HepG2 (cell line): Measurements from ENCODE around the gene OSBPL9. TPM values are rescaled to one million over a fixed set of nuclear protein-coding genes. Genes with fewer than 3 reads are reported as not detected.

Source experiments
- ATAC-seq: fragments of 200-7000 bp; cut with Tn5 transposase; 3 replicates; pipeline ENCODE4 v1.9.1; 2020; ENCODE audit warnings: mild to moderate bottlenecking, moderate library complexity
- BruUV-seq: library from RNA; stranded (reverse); fragments of 400-500 nt; replicated peaks from 2 replicates; lab custom pipeline; 2021; lab: Mats Ljungman, UMichigan
- CTCF ChIA-PET: fragments of 300-600 bp; formaldehyde crosslinking; extraction: SDS; loops from one replicate; lab custom pipeline; 2021; ENCODE audit warnings: low total read pairs, inconsistent platforms, low intra/inter-chr PET ratio; lab: Yijun Ruan, JAX
- POLR2A ChIA-PET: fragments of 350-600 bp; sonication (Branson Sonifier 250); formaldehyde crosslinking; loops from one replicate; lab custom pipeline; 2020; ENCODE audit warnings: antibody characterized with exemption, inconsistent platforms; lab: Yijun Ruan, JAX
- DNase-seq: peaks from one replicate; pipeline ENCODE4 v3.0.0-alpha.2; 2015; ENCODE audit warnings: low spot score
- FAIRE-seq: peaks from 3 replicates; lab custom pipeline; 2011; peaks lifted over from hg19 to GRCh38; lab: Jason Lieb, UNC
- H2AFZ ChIP-seq: one replicate; pipeline ENCODE4 v1.6.1; 2011; ENCODE audit warnings: low read length, inconsistent platforms
- H3K27ac ChIP-seq: fragments of 300-600 bp; 3 replicates; pipeline ENCODE4 v1.8.0; 2011; ENCODE audit warnings: mixed run types, mild to moderate bottlenecking, mixed read lengths, low read length, inconsistent platforms; ENCODE audit not compliant: insufficient read depth; ENCODE audit errors: extremely low read length
- H3K27me3 ChIP-seq, 2 experiments: fragments of 200-600 bp in 1 of 2; 2 replicates in 1 of 2; 3 replicates in 1 of 2; pipeline versions ENCODE4 v1.6.0 to v1.8.0; 2011; ENCODE audit warnings: low read length in 2 of 2, mild to moderate bottlenecking in 2 of 2, moderate library complexity in 2 of 2, inconsistent platforms in 1 of 2; ENCODE audit not compliant: insufficient read depth in 2 of 2, control insufficient read depth in 1 of 2
- H3K36me3 ChIP-seq, 2 experiments: fragments of 200-600 bp in 1 of 2; replicated peaks in 1 of 2; 2 replicates in 1 of 2; 3 replicates in 1 of 2; pipeline versions ENCODE4 v1.5.1 to v1.8.0; 2011; ENCODE audit warnings: low read length in 2 of 2, inconsistent platforms in 1 of 2; ENCODE audit not compliant: insufficient read depth in 2 of 2, control insufficient read depth in 1 of 2
- H3K4me1 ChIP-seq: 2 replicates; pipeline ENCODE4 v1.5.1; 2012; ENCODE audit warnings: low read length, inconsistent platforms; ENCODE audit not compliant: insufficient read depth
- H3K4me2 ChIP-seq: 2 replicates; pipeline ENCODE4 v1.6.0; 2011; ENCODE audit warnings: low read depth, low read length, inconsistent platforms
- H3K4me3 ChIP-seq, 3 experiments: fragments of 200-600 bp in 1 of 3; sonication (generic), shearing (Covaris generic) in 1 of 3; replicated peaks in 1 of 3; 2 replicates each; pipeline ENCODE4 v1.5.1; 2011 to 2016; ENCODE audit warnings: low read length in 3 of 3, inconsistent platforms in 2 of 3, low read depth in 2 of 3, mild to moderate bottlenecking in 2 of 3, control low read depth in 1 of 3, mixed read lengths in 1 of 3; ENCODE audit not compliant: insufficient read depth in 1 of 3
- H3K79me2 ChIP-seq: one replicate; pipeline ENCODE4 v1.6.1; 2011; ENCODE audit warnings: low read length, inconsistent platforms; ENCODE audit not compliant: insufficient read depth
- H3K9ac ChIP-seq: 2 replicates; pipeline ENCODE4 v1.6.0; 2011; ENCODE audit warnings: mild to moderate bottlenecking, low read depth, low read length, inconsistent platforms; ENCODE audit not compliant: insufficient read depth
- H3K9me3 ChIP-seq: 2 replicates; pipeline ENCODE4 v1.5.1; 2012; ENCODE audit warnings: mild to moderate bottlenecking, low read length
- H4K20me1 ChIP-seq: 2 replicates; pipeline ENCODE4 v1.6.0; 2011; ENCODE audit warnings: inconsistent platforms, mild to moderate bottlenecking, low read length, moderate library complexity; ENCODE audit not compliant: insufficient read depth
- ARNT2 ChIP-seq: sonication (generic); formaldehyde crosslinking; IDR thresholded peaks from 2 replicates; pipeline ENCODE4 v1.8.0; 2022; ENCODE audit warnings: mild to moderate bottlenecking, low read depth, missing genetic modification reagents, moderate library complexity
- CC2D1A ChIP-seq: sonication (generic); formaldehyde crosslinking; IDR thresholded peaks from 2 replicates; pipeline ENCODE4 v1.8.1; 2023; ENCODE audit warnings: mild to moderate bottlenecking, missing genetic modification reagents
- FOXK2 ChIP-seq: fragments of 450-650 bp; IDR thresholded peaks from 2 replicates; pipeline ENCODE4 v1.6.1; 2016
- NAIF1 ChIP-seq: sonication (generic); formaldehyde crosslinking; IDR thresholded peaks from 2 replicates; pipeline ENCODE4 v1.5.0; 2020; ENCODE audit warnings: mild to moderate bottlenecking, missing genetic modification reagents, borderline replicate concordance
- NFKB2 ChIP-seq: sonication (generic); formaldehyde crosslinking; IDR thresholded peaks from 2 replicates; pipeline ENCODE4 v1.4.0; 2020; ENCODE audit warnings: missing genetic modification reagents, borderline replicate concordance
- RORA ChIP-seq: sonication (generic); formaldehyde crosslinking; IDR thresholded peaks from 2 replicates; pipeline ENCODE4 v1.5.0; 2020; ENCODE audit warnings: mild to moderate bottlenecking, missing genetic modification reagents, moderate library complexity
- SMAD9 ChIP-seq: sonication (generic); formaldehyde crosslinking; IDR thresholded peaks from 2 replicates; pipeline ENCODE4 v1.5.1; 2020; ENCODE audit warnings: mild to moderate bottlenecking, missing genetic modification reagents
- SNAPC2 ChIP-seq: sonication (generic); formaldehyde crosslinking; IDR thresholded peaks from 2 replicates; pipeline ENCODE4 v1.8.1; 2022; ENCODE audit warnings: mild to moderate bottlenecking, missing genetic modification reagents
- TSC22D2 ChIP-seq: sonication (generic); formaldehyde crosslinking; IDR thresholded peaks from 2 replicates; pipeline ENCODE4 v1.5.1; 2020; ENCODE audit warnings: missing genetic modification reagents, mild to moderate bottlenecking, borderline replicate concordance
- ZNF550 ChIP-seq: sonication (generic); formaldehyde crosslinking; IDR thresholded peaks from 2 replicates; pipeline ENCODE4 v1.4.0; 2020; ENCODE audit warnings: mild to moderate bottlenecking, missing genetic modification reagents, borderline replicate concordance
- ZSCAN9 ChIP-seq: IDR thresholded peaks from 2 replicates; pipeline ENCODE4 v1.6.1; 2016; ENCODE audit warnings: borderline replicate concordance
- WGBS: methylation state at CpG from one replicate; pipeline ENCODE4 v1.1.6; 2017; ENCODE audit warnings: low lambda C conversion rate; 5-methylcytosine and 5-hydroxymethylcytosine counted together
- in situ Hi-C: cut with HindIII; loops from 2 replicates; pipeline ENCODE4 v1.10.0; 2017; ENCODE audit warnings: low pct_unique_long_range_greater_than_20kb; ENCODE audit not compliant: extremely low pct_ligation_motif_present
- intact Hi-C: fragments of 100-400 bp; cut with micrococcal nuclease; formaldehyde crosslinking; loops from one replicate; pipeline ENCODE4 v1.10.0; 2022; ENCODE audit not compliant: unreplicated experiment
- polyA plus RNA-seq, 8 experiments: library from polyadenylated mRNA; depleted of rRNA in 3 of 8; stranded (reverse) in 7 of 8; unstranded in 1 of 8; fragments of >200 nt; fragmentation: Illumina TruSeq in 4 of 8; extraction: Trizol in 4 of 8; gene quantifications; 2 replicates each; pipeline versions ENCODE4 v1.2.1 to v1.2.3, GENCODE V29; 2011 to 2016; ENCODE audit warnings: low read depth in 4 of 8, missing spikeins in 1 of 8, mixed read lengths in 1 of 8; ENCODE audit not compliant: insufficient read depth in 1 of 8
- total RNA-seq, 5 experiments: library from RNA; depleted of rRNA; stranded (reverse); fragments of >200 nt; fragmentation: Illumina TruSeq; extraction: Trizol; gene quantifications; 2 replicates each; pipeline ENCODE4 v1.2.3, GENCODE V29; 2016; ENCODE audit warnings: low read depth in 1 of 5
- TF ChIP-seq, protein P1 (sequence below): sonication (generic); formaldehyde crosslinking; IDR thresholded peaks from 2 replicates; pipeline ENCODE4 v1.4.0; 2020; ENCODE audit warnings: mild to moderate bottlenecking, low read depth, missing genetic modification reagents
- TF ChIP-seq, protein P2 (sequence below): IDR thresholded peaks from 2 replicates; pipeline ENCODE4 v1.6.1; 2016; ENCODE audit warnings: low read depth, control low read depth
- TF ChIP-seq, protein P3 (sequence below): sonication (generic); formaldehyde crosslinking; IDR thresholded peaks from 2 replicates; pipeline ENCODE4 v1.8.1; 2023; ENCODE audit warnings: missing genetic modification reagents, inconsistent platforms, borderline replicate concordance
- TF ChIP-seq, protein P4 (sequence below): sonication (generic); formaldehyde crosslinking; IDR thresholded peaks from 2 replicates; pipeline ENCODE4 v1.8.1; 2023; ENCODE audit warnings: mild to moderate bottlenecking, moderate library complexity, missing genetic modification reagents
- TF ChIP-seq, protein P5 (sequence below): sonication (generic); formaldehyde crosslinking; IDR thresholded peaks from 2 replicates; pipeline ENCODE4 v1.4.0; 2020; ENCODE audit warnings: missing genetic modification reagents, borderline replicate concordance

The OSBPL9 gene
- total and polyA plus RNA-seq, 2 of the 13 experiments (the other 11 are each of a cell fraction or from before 2014, with no cell fraction given), result 83.6 to 142 TPM

DNA sequence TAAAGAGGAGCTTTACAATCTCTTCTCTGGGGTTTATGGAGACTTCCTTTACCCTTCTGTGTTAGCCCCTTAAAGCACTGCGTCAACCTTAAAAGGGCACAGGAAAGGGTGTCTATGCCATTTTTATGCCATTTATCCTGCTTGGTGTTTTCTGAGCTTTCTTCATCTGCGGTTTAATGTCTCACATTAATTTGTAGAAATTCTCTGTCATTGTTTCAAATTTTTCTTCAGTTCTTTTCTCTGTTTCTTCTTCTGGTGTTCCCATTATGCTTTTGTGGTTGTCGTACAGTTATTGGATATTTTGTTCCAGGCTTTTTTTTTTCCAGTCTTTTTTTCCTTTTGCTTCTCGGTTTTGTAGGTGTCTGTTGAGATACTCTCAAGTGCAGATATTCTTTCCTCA lies 107.9 kb downstream of the OSBPL9 start:
- peaks cover 2% of the 10 kb centered on the region for H3K79me2 ChIP-seq
- POLR2A ChIA-PET, result no interaction called here
- WGBS, result 95% methylated on average over 4 of the region's 4 CpGs
- H3K4me2 ChIP-seq, result no peak overlapping the region
- H3K4me1 ChIP-seq, result peaks cover 18% of the 10 kb centered on the region
- no peak overlapping the region for H3K9ac ChIP-seq
- ATAC-seq (no peak), DNase-seq (no peak), FAIRE-seq (no peak)
- intact Hi-C loops, result no loop called here
- H3K27me3 ChIP-seq, result no peaks in the 10 kb centered on the region
- H2AFZ ChIP-seq, result no peak overlapping the region
- CTCF ChIA-PET, result no interaction called here
- no peaks in the 10 kb centered on the region for H3K36me3 ChIP-seq
- no peak overlapping the region for H3K27ac ChIP-seq
- TF ChIP-seq, protein P1, sequence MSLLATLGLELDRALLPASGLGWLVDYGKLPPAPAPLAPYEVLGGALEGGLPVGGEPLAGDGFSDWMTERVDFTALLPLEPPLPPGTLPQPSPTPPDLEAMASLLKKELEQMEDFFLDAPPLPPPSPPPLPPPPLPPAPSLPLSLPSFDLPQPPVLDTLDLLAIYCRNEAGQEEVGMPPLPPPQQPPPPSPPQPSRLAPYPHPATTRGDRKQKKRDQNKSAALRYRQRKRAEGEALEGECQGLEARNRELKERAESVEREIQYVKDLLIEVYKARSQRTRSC (CRISPR knock-in tag), result no peak
- TF ChIP-seq SNAPC2, result no peak
- TF ChIP-seq, protein P2, sequence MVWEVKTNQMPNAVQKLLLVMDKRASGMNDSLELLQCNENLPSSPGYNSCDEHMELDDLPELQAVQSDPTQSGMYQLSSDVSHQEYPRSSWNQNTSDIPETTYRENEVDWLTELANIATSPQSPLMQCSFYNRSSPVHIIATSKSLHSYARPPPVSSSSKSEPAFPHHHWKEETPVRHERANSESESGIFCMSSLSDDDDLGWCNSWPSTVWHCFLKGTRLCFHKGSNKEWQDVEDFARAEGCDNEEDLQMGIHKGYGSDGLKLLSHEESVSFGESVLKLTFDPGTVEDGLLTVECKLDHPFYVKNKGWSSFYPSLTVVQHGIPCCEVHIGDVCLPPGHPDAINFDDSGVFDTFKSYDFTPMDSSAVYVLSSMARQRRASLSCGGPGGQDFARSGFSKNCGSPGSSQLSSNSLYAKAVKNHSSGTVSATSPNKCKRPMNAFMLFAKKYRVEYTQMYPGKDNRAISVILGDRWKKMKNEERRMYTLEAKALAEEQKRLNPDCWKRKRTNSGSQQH (CRISPR knock-in tag), result no peak
- no peak for TF ChIP-seq ARNT2 (CRISPR knock-in tag)
- TF ChIP-seq, protein P3, sequence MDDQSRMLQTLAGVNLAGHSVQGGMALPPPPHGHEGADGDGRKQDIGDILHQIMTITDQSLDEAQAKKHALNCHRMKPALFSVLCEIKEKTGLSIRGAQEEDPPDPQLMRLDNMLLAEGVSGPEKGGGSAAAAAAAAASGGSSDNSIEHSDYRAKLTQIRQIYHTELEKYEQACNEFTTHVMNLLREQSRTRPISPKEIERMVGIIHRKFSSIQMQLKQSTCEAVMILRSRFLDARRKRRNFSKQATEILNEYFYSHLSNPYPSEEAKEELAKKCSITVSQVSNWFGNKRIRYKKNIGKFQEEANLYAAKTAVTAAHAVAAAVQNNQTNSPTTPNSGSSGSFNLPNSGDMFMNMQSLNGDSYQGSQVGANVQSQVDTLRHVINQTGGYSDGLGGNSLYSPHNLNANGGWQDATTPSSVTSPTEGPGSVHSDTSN (CRISPR knock-in tag), result no peak
- TF ChIP-seq ZSCAN9 (CRISPR knock-in tag), result no peak
- no peak for TF ChIP-seq RORA (CRISPR knock-in tag)
- no peak for TF ChIP-seq TSC22D2 (CRISPR knock-in tag)
- no peak for TF ChIP-seq NAIF1
- TF ChIP-seq FOXK2, result no peak
- TF ChIP-seq, protein P4, sequence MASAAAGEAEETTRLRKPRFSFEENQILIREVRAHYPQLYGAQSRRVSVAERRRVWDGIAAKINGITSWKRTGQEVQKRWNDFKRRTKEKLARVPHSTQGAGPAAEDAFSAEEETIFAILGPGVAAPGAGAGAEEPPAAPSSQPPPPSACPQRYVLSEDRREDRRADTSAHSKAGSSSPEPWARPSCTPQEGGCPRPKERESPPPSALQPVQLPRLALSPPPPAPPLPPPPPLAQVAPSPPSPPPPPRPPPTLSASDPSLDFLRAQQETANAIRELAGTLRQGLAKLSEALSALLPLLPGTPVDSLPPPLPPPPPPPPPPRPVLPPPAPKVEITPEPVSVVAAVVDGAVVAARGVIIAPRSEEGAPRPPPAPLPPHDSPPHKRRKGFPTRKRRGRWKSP, result no peak
- TF ChIP-seq, protein P5, sequence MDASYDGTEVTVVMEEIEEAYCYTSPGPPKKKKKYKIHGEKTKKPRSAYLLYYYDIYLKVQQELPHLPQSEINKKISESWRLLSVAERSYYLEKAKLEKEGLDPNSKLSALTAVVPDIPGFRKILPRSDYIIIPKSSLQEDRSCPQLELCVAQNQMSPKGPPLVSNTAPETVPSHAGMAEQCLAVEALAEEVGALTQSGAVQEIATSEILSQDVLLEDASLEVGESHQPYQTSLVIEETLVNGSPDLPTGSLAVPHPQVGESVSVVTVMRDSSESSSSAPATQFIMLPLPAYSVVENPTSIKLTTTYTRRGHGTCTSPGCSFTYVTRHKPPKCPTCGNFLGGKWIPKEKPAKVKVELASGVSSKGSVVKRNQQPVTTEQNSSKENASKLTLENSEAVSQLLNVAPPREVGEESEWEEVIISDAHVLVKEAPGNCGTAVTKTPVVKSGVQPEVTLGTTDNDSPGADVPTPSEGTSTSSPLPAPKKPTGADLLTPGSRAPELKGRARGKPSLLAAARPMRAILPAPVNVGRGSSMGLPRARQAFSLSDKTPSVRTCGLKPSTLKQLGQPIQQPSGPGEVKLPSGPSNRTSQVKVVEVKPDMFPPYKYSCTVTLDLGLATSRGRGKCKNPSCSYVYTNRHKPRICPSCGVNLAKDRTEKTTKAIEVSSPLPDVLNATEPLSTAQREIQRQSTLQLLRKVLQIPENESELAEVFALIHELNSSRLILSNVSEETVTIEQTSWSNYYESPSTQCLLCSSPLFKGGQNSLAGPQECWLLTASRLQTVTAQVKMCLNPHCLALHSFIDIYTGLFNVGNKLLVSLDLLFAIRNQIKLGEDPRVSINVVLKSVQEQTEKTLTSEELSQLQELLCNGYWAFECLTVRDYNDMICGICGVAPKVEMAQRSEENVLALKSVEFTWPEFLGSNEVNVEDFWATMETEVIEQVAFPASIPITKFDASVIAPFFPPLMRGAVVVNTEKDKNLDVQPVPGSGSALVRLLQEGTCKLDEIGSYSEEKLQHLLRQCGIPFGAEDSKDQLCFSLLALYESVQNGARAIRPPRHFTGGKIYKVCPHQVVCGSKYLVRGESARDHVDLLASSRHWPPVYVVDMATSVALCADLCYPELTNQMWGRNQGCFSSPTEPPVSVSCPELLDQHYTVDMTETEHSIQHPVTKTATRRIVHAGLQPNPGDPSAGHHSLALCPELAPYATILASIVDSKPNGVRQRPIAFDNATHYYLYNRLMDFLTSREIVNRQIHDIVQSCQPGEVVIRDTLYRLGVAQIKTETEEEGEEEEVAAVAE (CRISPR knock-in tag), result no peak
- no peak for TF ChIP-seq ZNF550
- TF ChIP-seq CC2D1A (CRISPR knock-in tag), result no peak
- no peak for TF ChIP-seq SMAD9 (CRISPR knock-in tag)
- TF ChIP-seq NFKB2 (CRISPR knock-in tag), result no peak
- no peaks in the 10 kb centered on the region for H3K9me3 ChIP-seq
- no TSS peak for BruUV-seq
- in situ Hi-C loops, result loop anchor here (5.0 kb wide), 1 partner anchor 32 kb away; no protein-coding TSS in a partner anchor
- H4K20me1 ChIP-seq, result no peaks in the 10 kb centered on the region
- H3K4me3 ChIP-seq, result no peak overlapping the region
